Spinal cord (tissue), 10 donors: Measurements from ENCODE around the gene CAMK2A. TPM values are rescaled to one million over a fixed set of nuclear protein-coding genes. Genes with fewer than 3 reads are reported as not detected.

Experiments used
- DNase-seq, 6 donors: peaks; one replicate each; pipeline versions ENCODE4 v3.0.0 to v3.0.0-alpha.2; 2013 to 2015; ENCODE audit warnings: low spot score in 6 of 6, low read depth in 4 of 6
- H3K27ac ChIP-seq: one replicate; pipeline ENCODE4 v1.5.1; 2013; ENCODE audit warnings: low read depth, low read length, control low read depth
- H3K27me3 ChIP-seq: one replicate; pipeline ENCODE4 v1.6.1; 2013; ENCODE audit warnings: low read length; ENCODE audit not compliant: control insufficient read depth, insufficient read depth
- H3K36me3 ChIP-seq: one replicate; pipeline ENCODE4 v1.6.1; 2013; ENCODE audit warnings: low read length; ENCODE audit not compliant: control insufficient read depth, insufficient read depth
- H3K4me1 ChIP-seq: one replicate; pipeline ENCODE4 v1.6.1; 2013; ENCODE audit warnings: low read length; ENCODE audit not compliant: control insufficient read depth, insufficient read depth
- H3K4me3 ChIP-seq: one replicate; pipeline ENCODE4 v1.5.1; 2013; ENCODE audit warnings: low read depth, low read length, control low read depth
- H3K9me3 ChIP-seq: one replicate; pipeline ENCODE4 v1.6.1; 2013; ENCODE audit warnings: low read length; ENCODE audit not compliant: control insufficient read depth, insufficient read depth
- WGBS: methylation state at CpG from one replicate; pipeline ENCODE4 v1.1.5; 2013; ENCODE audit warnings: missing lambda C conversion rate; ENCODE audit not compliant: insufficient coverage; 5-methylcytosine and 5-hydroxymethylcytosine counted together
- polyA plus RNA-seq, 2 donors: library from polyadenylated mRNA; unstranded; fragments of 120-200 nt; gene quantifications; one replicate each; pipeline ENCODE4 v1.2.1, GENCODE V29; 2013; ENCODE audit not compliant: insufficient read length in 2 of 2
- total RNA-seq, 2 donors: library from RNA; depleted of rRNA in 1 of 2; stranded (reverse); fragments of 120-200 nt in 1 of 2; fragments of >200 nt in 1 of 2; gene quantifications; one replicate each; pipeline versions ENCODE4 v1.2.3 to v1.2.4, GENCODE V29; 2013 to 2014
- donor health status: healthy.

CAMK2A gene
- total and polyA plus RNA-seq, 4 donors, result 5.7 to 26.8 (median 23.5) TPM

GRCh38 chr5:150317048-150318003 is 27.8 kb upstream of the CAMK2A start:
- no peak for DNase-seq

GRCh38 chr5:150316320-150316719 is 26.7 kb upstream of the CAMK2A start:
- no CpG with 5 or more reads among the region's 3 CpGs for WGBS
- no peak overlapping the region for H3K4me3 ChIP-seq
- DNase-seq, result no peak
- no peaks in the 10 kb centered on the region for H3K9me3 ChIP-seq
- no peak overlapping the region for H3K27ac ChIP-seq
- H3K27me3 ChIP-seq, result no peaks in the 10 kb centered on the region
- peaks cover 8% of the 10 kb centered on the region for H3K4me1 ChIP-seq
- H3K36me3 ChIP-seq, result no peaks in the 10 kb centered on the region

More at GRCh38 chr5:150317048-150318003, 27.8 kb upstream of the CAMK2A start:
- Histone ChIP-seq H3K4me1 (peaks cover 7% of the 10 kb centered on the region), H3K27me3 (no peaks in the 10 kb centered on the region), H3K9me3 (no peaks in the 10 kb centered on the region), H3K36me3 (no peaks in the 10 kb centered on the region), H3K27ac (no peak overlapping the region), H3K4me3 (no peak overlapping the region)
- WGBS, result 79% methylated on average over 8 of the region's 11 CpGs

DNA sequence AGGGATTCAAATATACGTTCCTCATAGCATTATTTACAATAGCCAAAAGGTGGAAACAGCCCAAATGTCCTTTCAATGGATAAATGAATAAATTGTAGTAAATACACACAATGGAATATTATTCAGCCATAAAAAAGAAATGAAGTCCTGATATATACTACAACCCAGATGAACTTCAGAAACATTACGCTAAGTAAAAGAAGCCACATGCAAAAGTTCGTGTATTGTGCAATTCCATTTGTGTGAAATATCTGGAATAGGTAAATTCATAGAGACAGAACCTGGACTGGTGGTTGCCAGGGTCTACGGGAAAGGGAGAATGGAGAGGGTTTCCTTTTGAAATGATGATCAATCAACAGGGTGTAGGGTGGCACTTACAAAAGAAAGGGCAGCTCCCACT is 25.7 kb upstream of the CAMK2A start:
- H3K27me3 ChIP-seq, result no peaks in the 10 kb centered on the region
- no peaks in the 10 kb centered on the region for H3K36me3 ChIP-seq
- H3K9me3 ChIP-seq, result no peaks in the 10 kb centered on the region
- H3K27ac ChIP-seq, result no peak overlapping the region
- no peak for DNase-seq
- 85% methylated on average over 2 of the region's 4 CpGs for WGBS
- no peak overlapping the region for H3K4me3 ChIP-seq
- peaks cover 6% of the 10 kb centered on the region for H3K4me1 ChIP-seq

DNA sequence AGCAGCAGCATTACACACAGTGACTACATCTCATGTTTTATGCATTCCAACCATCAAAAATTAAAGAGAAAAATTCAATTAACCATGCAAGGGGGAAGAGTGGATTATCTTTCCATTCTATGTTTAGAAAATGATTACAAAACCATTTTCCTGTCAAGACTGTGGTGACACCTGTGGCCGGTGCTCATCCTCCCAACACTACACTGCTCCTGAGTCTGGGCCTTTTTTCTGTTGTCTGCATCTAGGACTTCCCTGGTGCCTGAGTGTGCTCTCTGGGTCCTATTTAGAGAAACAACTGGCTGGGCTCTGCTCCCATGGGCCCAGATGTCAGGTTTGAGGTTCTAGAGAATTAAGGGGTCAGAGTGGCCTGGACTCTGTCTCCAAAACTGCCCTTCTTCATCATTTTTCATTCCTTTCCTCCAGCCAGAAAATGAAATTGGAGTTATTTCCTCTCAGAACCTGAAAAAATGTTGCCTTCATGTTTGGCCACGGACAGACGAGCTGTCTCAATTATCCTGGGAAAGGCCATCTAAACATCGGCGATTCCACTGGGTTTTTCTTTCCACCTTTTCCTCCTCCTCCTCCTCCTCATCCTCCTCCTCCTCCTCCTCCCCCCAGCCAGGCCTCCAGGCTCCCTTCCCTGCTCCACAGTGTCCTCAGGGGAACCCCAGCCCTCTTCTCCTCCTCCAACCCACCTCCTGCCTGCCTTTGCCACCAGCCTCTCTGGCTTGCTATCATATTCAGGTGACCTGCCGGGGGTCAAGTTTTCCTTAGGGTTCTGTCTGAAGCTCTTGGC is 24.5 kb upstream of the CAMK2A start:
- H3K36me3 ChIP-seq, result no peaks in the 10 kb centered on the region
- H3K4me1 ChIP-seq, result peaks cover 12% of the 10 kb centered on the region
- H3K4me3 ChIP-seq, result no peak overlapping the region
- peak in 1 of 6 donors; percentile 32 for DNase-seq
- WGBS, result 79% methylated on average over 5 of the region's 6 CpGs
- H3K27ac ChIP-seq, result no peak overlapping the region
- H3K27me3 ChIP-seq, result no peaks in the 10 kb centered on the region
- no peaks in the 10 kb centered on the region for H3K9me3 ChIP-seq

- no peak overlapping the region for H3K27ac ChIP-seq
- no peaks in the 10 kb centered on the region for H3K9me3 ChIP-seq
- WGBS, result 83% methylated on average over 4 of the region's 6 CpGs
- peaks cover 11% of the 10 kb centered on the region for H3K4me1 ChIP-seq
- H3K4me3 ChIP-seq, result no peak overlapping the region
- no peaks in the 10 kb centered on the region for H3K36me3 ChIP-seq
- H3K27me3 ChIP-seq, result no peaks in the 10 kb centered on the region
- no peak for DNase-seq
Measured at GRCh38 chr5:150313501-150313900, 23.9 kb upstream of the CAMK2A start.

- Histone ChIP-seq H3K4me3 (no peak overlapping the region), H3K27ac (no peak overlapping the region), H3K36me3 (no peaks in the 10 kb centered on the region), H3K9me3 (no peaks in the 10 kb centered on the region), H3K4me1 (peaks cover 19% of the 10 kb centered on the region), H3K27me3 (no peaks in the 10 kb centered on the region)
- 96% methylated on average over 3 of the region's 6 CpGs for WGBS
- DNase-seq, result no peak
Measured at GRCh38 chr5:150312518-150312917, 22.9 kb upstream of the CAMK2A start.

DNA sequence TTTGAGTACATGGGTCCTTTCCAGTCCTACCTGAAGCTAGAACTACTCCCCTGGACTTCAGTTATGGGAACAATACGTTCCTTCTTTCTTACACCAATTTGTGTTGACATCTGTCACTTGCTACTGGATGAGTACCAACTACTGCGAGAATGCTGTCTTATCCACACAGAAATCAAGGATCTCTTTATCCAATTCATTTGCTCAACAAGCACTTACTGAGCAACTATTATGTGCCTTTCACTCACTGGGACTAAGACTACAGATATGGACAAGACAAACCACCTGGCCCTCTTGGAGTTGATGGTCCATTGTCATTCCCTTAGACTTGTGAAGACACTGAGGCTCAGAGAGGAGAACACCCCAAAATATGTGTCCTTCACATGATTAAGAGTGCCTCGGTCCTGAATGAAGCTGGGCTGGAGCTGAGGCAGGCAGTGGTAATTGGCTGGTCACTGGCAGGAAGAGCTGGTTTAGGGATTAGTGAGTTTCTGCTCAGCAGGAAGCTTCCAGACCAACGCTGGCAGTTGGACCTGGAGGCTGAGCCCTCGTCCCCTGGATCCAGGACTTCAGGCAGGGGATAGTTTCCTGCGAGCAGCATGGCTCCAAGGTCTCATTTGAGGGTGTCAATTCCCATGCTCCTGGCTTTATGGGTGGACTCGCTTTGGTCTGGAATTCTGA is 21.6 kb upstream of the CAMK2A start:
- DNase-seq, result no peak
- no peaks in the 10 kb centered on the region for H3K27me3 ChIP-seq
- H3K9me3 ChIP-seq, result no peaks in the 10 kb centered on the region
- WGBS, result 76% methylated on average over 5 of the region's 7 CpGs
- H3K36me3 ChIP-seq, result no peaks in the 10 kb centered on the region
- peaks cover 29% of the 10 kb centered on the region for H3K4me1 ChIP-seq
- H3K4me3 ChIP-seq, result no peak overlapping the region
- H3K27ac ChIP-seq, result no peak overlapping the region

DNA sequence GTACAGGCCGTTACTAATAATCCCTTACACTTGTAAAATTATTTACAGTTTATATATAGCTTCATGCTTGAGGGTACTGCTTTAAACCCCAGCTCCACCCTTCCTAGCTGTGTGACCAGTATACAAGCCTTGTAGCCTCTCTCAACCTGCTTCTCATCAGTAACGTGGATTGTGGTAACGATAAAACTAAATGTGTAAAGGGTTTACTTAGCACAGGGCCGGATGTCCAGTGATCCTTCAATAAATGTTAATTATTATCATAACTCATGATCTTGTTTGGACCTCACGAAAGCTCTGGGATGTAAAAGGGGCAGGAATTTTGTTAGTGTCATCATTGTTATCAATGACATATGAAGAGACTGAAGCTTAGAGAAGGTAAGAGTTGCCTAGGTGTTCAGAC is 20.7 kb upstream of the CAMK2A start:
- Histone ChIP-seq H3K9me3 (no peaks in the 10 kb centered on the region), H3K27ac (no peak overlapping the region), H3K4me1 (peaks cover 29% of the 10 kb centered on the region), H3K36me3 (no peaks in the 10 kb centered on the region), H3K27me3 (no peaks in the 10 kb centered on the region), H3K4me3 (no peak overlapping the region)
- 67% methylated on average over 1 of the region's 5 CpGs for WGBS
- DNase-seq, result no peak

GRCh38 chr5:150309886-150310239 is 20.3 kb upstream of the CAMK2A start:
- Histone ChIP-seq H3K27ac (peak overlapping the region; percentile 33), H3K4me3 (no peak overlapping the region)
- no CpG with 5 or more reads among the region's 1 CpG for WGBS

More at GRCh38 chr5:150309886-150310239, 20.3 kb upstream of the CAMK2A start:
- Histone ChIP-seq H3K36me3 (no peaks in the 10 kb centered on the region), H3K27me3 (no peaks in the 10 kb centered on the region), H3K4me1 (peaks cover 29% of the 10 kb centered on the region), H3K9me3 (no peaks in the 10 kb centered on the region)
- DNase-seq, result no peak
